HCT116 (cell line): ENCODE results near the gene SNORC.

Experiments
- ELF1 ChIP-seq: IDR thresholded peaks from 2 replicates; pipeline ENCODE4 v1.6.1; 2012; ENCODE audit warnings: low read depth, borderline replicate concordance
- EZH2 ChIP-seq: fragments of 200-600 bp; sonication (generic); IDR thresholded peaks from 2 replicates; pipeline ENCODE4 v1.6.1; 2017; ENCODE audit warnings: antibody characterized with exemption, mixed run types
- POLR2A ChIP-seq: IDR thresholded peaks from 2 replicates; pipeline ENCODE4 v1.7.0; 2011; ENCODE audit warnings: borderline replicate concordance; ENCODE audit not compliant: insufficient read depth, insufficient read length; ENCODE audit errors: extremely low read depth
- REST ChIP-seq: IDR thresholded peaks from 2 replicates; pipeline ENCODE4 v1.6.1; 2012; ENCODE audit warnings: low read depth
- SP1 ChIP-seq: IDR thresholded peaks from 2 replicates; pipeline ENCODE4 v1.6.1; 2012; ENCODE audit warnings: low read depth
- TF ChIP-seq, protein P1 (sequence below), 3 experiments: fragments of 200-600 bp in 1 of 3; sonication (generic) in 1 of 3; IDR thresholded peaks in 2 of 3; conservative IDR thresholded peaks in 1 of 3; 2 replicates each; pipeline ENCODE4 v1.5.1; 2012 to 2017; ENCODE audit warnings: low read depth in 2 of 3, low read length in 2 of 3, antibody characterized with exemption in 1 of 3, borderline replicate concordance in 1 of 3, control low read depth in 1 of 3, mild to moderate bottlenecking in 1 of 3, mixed read lengths in 1 of 3, mixed run types in 1 of 3, moderate library complexity in 1 of 3; ENCODE audit not compliant: insufficient read depth in 1 of 3

DNA sequence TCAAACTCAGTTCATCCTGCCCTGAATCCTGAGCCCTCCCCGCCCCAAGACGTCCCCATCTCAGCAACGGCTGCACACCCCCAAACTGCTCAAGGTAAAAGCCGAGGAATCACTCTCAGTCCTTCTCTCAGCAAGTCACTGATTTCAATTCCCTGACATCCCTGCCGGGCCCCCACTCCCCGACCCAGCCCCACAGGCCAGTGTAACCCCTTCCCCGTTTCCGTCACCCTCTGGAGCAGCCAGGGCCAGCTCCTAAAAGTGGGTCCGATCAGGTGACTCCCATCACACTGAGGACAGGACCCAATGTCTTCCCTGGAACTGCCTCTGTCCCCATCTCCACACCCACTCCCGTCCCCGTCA lies 20.5 kb downstream of the SNORC start:
- TF ChIP-seq, protein P1, sequence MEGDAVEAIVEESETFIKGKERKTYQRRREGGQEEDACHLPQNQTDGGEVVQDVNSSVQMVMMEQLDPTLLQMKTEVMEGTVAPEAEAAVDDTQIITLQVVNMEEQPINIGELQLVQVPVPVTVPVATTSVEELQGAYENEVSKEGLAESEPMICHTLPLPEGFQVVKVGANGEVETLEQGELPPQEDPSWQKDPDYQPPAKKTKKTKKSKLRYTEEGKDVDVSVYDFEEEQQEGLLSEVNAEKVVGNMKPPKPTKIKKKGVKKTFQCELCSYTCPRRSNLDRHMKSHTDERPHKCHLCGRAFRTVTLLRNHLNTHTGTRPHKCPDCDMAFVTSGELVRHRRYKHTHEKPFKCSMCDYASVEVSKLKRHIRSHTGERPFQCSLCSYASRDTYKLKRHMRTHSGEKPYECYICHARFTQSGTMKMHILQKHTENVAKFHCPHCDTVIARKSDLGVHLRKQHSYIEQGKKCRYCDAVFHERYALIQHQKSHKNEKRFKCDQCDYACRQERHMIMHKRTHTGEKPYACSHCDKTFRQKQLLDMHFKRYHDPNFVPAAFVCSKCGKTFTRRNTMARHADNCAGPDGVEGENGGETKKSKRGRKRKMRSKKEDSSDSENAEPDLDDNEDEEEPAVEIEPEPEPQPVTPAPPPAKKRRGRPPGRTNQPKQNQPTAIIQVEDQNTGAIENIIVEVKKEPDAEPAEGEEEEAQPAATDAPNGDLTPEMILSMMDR (IDR thresholded peaks at IDR 0.05 in 2 of 3, conservative IDR thresholded peaks at IDR 0.05 in 1 of 3; ENCODE audit: borderline replicate concordance in 1 of 3, insufficient read depth in 1 of 3, low read depth in 2 of 3, low read length in 2 of 3), result no peak
- TF ChIP-seq POLR2A (no peak), REST (no peak), ELF1 (no peak), EZH2 (no peak), SP1 (no peak)
